OCI-LY3 (cell line): Measurements from ENCODE around the gene PHC1.

Source experiments
- H2AFZ ChIP-seq: fragments of 200-600, 300-600 bp; shearing (Covaris generic); 2 replicates; pipeline ENCODE4 v1.6.0; 2014; ENCODE audit warnings: antibody characterized with exemption, low read depth, low read length
- H3K27ac ChIP-seq: fragments of 200-600, 300-600 bp; sonication (generic); 2 replicates; pipeline ENCODE4 v1.5.1; 2014; ENCODE audit warnings: mild to moderate bottlenecking, low read length, moderate library complexity, mixed read lengths
- H3K27me3 ChIP-seq: fragments of 200-600, 300-600 bp; sonication (generic); 2 replicates; pipeline ENCODE4 v1.6.1; 2014; ENCODE audit warnings: low read depth, low read length, mixed read lengths
- H3K36me3 ChIP-seq: fragments of 200-600, 300-600 bp; sonication (generic); replicated peaks from 2 replicates; pipeline ENCODE3; 2014; ENCODE audit warnings: low read depth, low read length, mixed read lengths
- H3K4me1 ChIP-seq: fragments of 300-600, 200-600 bp; sonication (generic); 2 replicates; pipeline ENCODE4 v1.6.1; 2014; ENCODE audit warnings: low read length, mixed read lengths
- H3K4me2 ChIP-seq: fragments of 200-600, 300-600 bp; sonication (generic); 2 replicates; pipeline ENCODE4 v1.6.1; 2014; ENCODE audit warnings: low read length, mixed read lengths
- H3K4me3 ChIP-seq: fragments of 300-600, 200-600 bp; sonication (generic); 2 replicates; pipeline ENCODE4 v1.5.1; 2014; ENCODE audit warnings: antibody characterized with exemption, mild to moderate bottlenecking, low read length, moderate library complexity
- H3K79me2 ChIP-seq: fragments of 300-600, 200-600 bp; shearing (Covaris generic); 2 replicates; pipeline ENCODE4 v1.6.1; 2014; ENCODE audit warnings: mild to moderate bottlenecking, low read length, mixed read lengths
- H3K9ac ChIP-seq: fragments of 300-600, 200-600 bp; shearing (Covaris generic); 2 replicates; pipeline ENCODE4 v1.6.0; 2014; ENCODE audit warnings: mild to moderate bottlenecking, low read length, moderate library complexity
- H3K9me3 ChIP-seq: fragments of 200-600, 300-600 bp; shearing (Covaris generic); 2 replicates; pipeline ENCODE4 v1.6.1; 2014; ENCODE audit warnings: low read length, mixed read lengths; ENCODE audit not compliant: insufficient read depth
- H4K20me1 ChIP-seq: fragments of 200-600, 300-600 bp; sonication (generic); 2 replicates; pipeline ENCODE4 v1.6.1; 2016; ENCODE audit warnings: low read length, mixed read lengths; ENCODE audit not compliant: insufficient read depth
- EZH2phosphoT487 ChIP-seq: fragments of 200-600 bp; shearing (Covaris generic); IDR thresholded peaks from 2 replicates; pipeline ENCODE4 v1.6.1; 2018; ENCODE audit warnings: antibody characterized with exemption, mixed run types, low read depth
- TF ChIP-seq, protein P1 (sequence below): fragments of 200-600, 300-600 bp; sonication (generic); IDR thresholded peaks from 2 replicates; pipeline ENCODE4 v1.5.1; 2014; ENCODE audit warnings: antibody characterized with exemption, low read length, low read depth

Gene PHC1

DNA sequence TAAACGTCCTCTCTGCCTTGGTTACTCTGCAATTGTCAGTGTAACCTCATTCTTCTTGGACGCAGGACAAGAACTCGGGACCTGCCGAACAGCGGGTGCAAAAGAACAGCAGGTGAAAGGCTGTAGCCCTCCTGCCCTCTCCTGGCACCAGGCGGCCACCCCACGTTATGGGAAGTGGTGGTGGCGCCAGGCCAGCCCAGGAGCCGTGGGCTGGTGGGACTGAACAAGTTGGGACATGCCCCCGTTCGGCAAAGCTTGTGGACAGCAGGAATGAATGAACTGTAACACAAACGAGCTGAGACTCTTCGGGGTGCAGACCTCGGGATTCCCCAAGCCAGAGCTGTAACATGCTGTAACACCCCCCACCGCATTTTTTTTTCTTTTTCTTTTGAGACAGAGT lies 41.8 kb downstream of the PHC1 start:
- Histone ChIP-seq H3K4me3 (no peak overlapping the region), H3K27me3 (no peaks in the 10 kb centered on the region), H3K4me2 (no peak overlapping the region), H3K27ac (no peak overlapping the region), H3K9me3 (peaks cover 7% of the 10 kb centered on the region; the same call in 1 of the 2 replicates), H2AFZ (no peak overlapping the region), H3K36me3 (peaks cover 27% of the 10 kb centered on the region), H3K4me1 (peaks cover 8% of the 10 kb centered on the region; the same call in 1 of the 2 replicates), H3K9ac (no peak overlapping the region), H3K79me2 (peaks cover 2% of the 10 kb centered on the region; the same call in 1 of the 2 replicates), H4K20me1 (no peaks in the 10 kb centered on the region)
- no peak for TF ChIP-seq EZH2phosphoT487
- TF ChIP-seq, protein P1, sequence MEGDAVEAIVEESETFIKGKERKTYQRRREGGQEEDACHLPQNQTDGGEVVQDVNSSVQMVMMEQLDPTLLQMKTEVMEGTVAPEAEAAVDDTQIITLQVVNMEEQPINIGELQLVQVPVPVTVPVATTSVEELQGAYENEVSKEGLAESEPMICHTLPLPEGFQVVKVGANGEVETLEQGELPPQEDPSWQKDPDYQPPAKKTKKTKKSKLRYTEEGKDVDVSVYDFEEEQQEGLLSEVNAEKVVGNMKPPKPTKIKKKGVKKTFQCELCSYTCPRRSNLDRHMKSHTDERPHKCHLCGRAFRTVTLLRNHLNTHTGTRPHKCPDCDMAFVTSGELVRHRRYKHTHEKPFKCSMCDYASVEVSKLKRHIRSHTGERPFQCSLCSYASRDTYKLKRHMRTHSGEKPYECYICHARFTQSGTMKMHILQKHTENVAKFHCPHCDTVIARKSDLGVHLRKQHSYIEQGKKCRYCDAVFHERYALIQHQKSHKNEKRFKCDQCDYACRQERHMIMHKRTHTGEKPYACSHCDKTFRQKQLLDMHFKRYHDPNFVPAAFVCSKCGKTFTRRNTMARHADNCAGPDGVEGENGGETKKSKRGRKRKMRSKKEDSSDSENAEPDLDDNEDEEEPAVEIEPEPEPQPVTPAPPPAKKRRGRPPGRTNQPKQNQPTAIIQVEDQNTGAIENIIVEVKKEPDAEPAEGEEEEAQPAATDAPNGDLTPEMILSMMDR: no peak

DNA sequence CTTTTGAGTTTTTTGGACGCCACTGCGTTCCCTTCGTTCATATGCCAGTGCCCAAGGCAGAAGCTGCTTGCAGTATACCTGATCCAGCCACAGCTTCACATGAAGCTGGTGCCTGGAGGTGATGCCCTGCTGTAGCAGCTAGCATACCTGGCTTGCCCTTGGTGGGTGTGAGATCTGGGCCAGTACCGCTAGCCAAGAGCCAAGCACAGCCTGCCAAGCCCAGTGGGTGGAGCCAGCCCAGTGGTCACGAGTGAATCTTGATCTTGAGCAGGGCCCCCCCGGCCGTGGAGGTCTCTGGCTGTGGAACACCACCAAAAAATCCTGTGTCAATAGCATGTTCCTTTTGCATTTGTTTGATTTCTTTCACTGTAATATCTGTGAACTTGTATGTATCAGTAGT lies 42.5 kb downstream of the PHC1 start:
- no peak overlapping the region for H3K4me2 ChIP-seq
- no peak overlapping the region for H3K9ac ChIP-seq
- H3K27me3 ChIP-seq: no peaks in the 10 kb centered on the region
- H3K4me1 ChIP-seq: peaks cover 3% of the 10 kb centered on the region; the same call in 1 of the 2 replicates
- TF ChIP-seq EZH2phosphoT487: no peak
- TF ChIP-seq, protein P1: no peak
- no peak overlapping the region for H3K27ac ChIP-seq
- no peaks in the 10 kb centered on the region for H3K79me2 ChIP-seq
- H3K9me3 ChIP-seq: peaks cover 7% of the 10 kb centered on the region; the same call in 1 of the 2 replicates
- H4K20me1 ChIP-seq: no peaks in the 10 kb centered on the region
- no peak overlapping the region for H2AFZ ChIP-seq
- peaks cover 27% of the 10 kb centered on the region for H3K36me3 ChIP-seq
- no peak overlapping the region for H3K4me3 ChIP-seq

DNA sequence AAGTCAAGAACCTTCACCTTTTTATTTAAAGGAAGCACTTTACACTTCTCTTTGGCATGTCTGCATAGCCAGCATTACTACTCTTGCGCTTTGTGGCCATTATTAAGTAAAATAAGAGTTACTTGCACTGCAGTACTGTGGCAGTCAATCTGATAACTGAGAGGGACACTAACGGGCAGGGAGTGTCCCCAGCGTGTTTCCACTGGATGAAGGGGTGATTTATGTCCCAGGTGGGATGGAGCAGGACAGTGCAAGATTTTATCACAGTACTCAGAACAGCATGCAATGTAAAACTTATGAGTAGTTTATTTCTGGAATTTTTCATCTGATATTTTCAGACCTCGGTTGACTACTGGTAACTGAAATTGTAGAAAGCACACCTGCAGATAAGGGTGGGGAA lies 43.3 kb downstream of the PHC1 start:
- TF ChIP-seq EZH2phosphoT487: no peak
- TF ChIP-seq, protein P1: no peak

DNA sequence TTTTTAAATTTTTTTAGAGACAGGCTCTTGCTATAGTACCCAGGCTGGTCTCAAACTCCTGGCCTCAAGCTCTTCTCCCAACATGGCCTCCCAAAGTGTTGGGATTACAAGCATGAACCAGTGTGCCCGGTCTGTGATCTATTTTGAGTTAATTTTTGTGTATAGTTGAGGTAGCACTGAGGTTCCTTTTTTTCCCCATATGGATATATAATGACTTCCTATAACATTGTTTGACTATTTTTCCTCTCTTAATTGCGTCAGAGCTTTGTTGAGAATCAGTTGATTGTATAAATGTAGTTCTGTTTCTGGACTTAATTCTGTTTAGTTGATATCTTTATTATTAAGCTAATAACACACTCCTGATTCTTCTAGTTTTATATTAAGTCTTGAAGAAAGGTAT lies 43.8 kb downstream of the PHC1 start:
- Histone ChIP-seq H2AFZ (no peak overlapping the region), H3K4me3 (no peak overlapping the region), H3K79me2 (no peaks in the 10 kb centered on the region), H4K20me1 (no peaks in the 10 kb centered on the region), H3K27me3 (no peaks in the 10 kb centered on the region), H3K27ac (no peak overlapping the region), H3K4me2 (no peak overlapping the region), H3K4me1 (no peaks in the 10 kb centered on the region), H3K36me3 (peaks cover 25% of the 10 kb centered on the region), H3K9me3 (peaks cover 1% of the 10 kb centered on the region; the same call in 1 of the 2 replicates), H3K9ac (no peak overlapping the region)
- TF ChIP-seq, protein P1: no peak
- no peak for TF ChIP-seq EZH2phosphoT487

More for the DNA sequence above, 43.3 kb downstream of the PHC1 start:
- H3K4me3 ChIP-seq: no peak overlapping the region
- no peak overlapping the region for H3K4me2 ChIP-seq
- H3K36me3 ChIP-seq: peaks cover 27% of the 10 kb centered on the region
- peaks cover 6% of the 10 kb centered on the region; the same call in 1 of the 2 replicates for H3K9me3 ChIP-seq
- H3K79me2 ChIP-seq: no peaks in the 10 kb centered on the region
- no peak overlapping the region for H2AFZ ChIP-seq
- H3K9ac ChIP-seq: no peak overlapping the region
- no peaks in the 10 kb centered on the region for H4K20me1 ChIP-seq
- H3K4me1 ChIP-seq: no peaks in the 10 kb centered on the region
- no peaks in the 10 kb centered on the region for H3K27me3 ChIP-seq
- no peak overlapping the region for H3K27ac ChIP-seq
